RPMI8226 (cell line): ENCODE measurements around the gene ARHGEF40.
A peak's percentile ranks its signal among the peaks of the same experiment; 100 is the strongest.

Experiments used
- DNase-seq: peaks from one replicate; pipeline ENCODE4 v3.0.0-alpha.2; 2015

ARHGEF40 gene

GRCh38 chr14:21070083-21070609 lies at the start of gene ARHGEF40:
ARHGEF40 (plus strand) TSS chr14:21070304; CDS start chr14:21070397, 93 bp downstream.
- DNase-seq = peak; percentile 50

DNA sequence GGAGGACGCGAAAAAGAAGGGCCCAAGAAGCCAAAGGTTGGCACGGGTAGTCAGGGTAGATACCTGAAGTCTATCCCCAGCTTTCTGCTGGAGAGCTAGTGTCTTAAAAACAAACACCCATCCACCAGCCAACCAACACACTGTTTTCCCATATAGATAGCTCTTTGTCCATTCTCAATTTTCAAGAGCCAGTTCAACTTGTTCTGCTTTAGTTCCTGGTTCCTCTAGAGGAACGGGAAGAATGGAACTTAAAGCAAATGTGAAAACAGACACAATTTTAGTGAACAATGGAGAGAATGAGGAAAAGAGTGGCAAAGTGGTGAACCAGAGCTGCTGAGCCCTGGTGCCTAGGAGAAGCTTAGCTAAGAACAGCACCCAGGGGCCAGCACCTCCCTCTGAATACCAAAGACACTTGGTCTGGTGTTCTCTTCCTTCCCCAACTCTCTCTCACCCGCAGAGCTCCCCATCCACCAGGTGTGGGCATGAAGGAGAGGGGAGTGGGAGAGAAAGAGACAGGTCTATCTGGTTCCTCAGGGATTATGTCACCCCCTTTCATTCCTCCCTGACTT lies 49.0 kb upstream of the ARHGEF40 start:
- DNase-seq = no peak

GRCh38 chr14:21022686-21023085 lies 47.4 kb upstream of the ARHGEF40 start:
- DNase-seq = no peak

GRCh38 chr14:21023174-21023573 lies 46.9 kb upstream of the ARHGEF40 start:
- no peak for DNase-seq

DNA sequence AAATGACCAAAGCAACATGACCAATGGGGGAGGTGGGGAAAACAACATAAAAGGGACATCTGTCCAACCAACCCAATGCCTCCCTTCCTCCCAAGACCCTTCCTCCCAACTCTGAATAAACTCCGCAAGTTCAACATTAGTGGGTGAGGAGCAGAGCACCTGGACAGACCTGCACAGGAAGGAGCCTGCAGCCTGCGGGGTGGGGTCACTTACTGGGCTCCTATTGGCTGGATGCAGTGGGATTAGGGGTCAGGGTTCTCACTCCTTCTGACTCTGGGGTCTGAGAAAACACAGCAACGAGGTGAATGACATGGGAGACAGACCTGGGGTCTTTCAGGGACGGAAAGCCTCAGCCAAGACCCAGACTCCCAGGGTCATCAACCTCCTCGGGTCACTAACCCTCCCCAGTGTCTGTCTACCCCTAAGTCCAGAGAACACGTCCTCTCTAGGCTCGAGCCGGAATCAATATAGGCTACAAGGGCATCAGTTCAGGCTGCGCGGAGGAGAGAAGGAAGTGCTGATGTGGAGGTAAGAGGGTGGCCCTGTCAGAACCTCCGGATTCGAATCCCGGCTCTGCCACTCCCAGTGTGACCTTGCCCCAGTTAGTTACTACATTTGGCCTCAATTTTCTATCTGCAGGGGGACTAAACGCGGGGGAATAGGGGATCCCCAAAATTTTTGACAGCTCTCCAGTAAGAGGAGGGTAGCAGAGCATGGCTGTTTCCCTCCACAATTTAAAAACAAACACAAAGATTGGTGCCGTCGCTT lies 46.1 kb upstream of the ARHGEF40 start:
- no peak for DNase-seq

DNA sequence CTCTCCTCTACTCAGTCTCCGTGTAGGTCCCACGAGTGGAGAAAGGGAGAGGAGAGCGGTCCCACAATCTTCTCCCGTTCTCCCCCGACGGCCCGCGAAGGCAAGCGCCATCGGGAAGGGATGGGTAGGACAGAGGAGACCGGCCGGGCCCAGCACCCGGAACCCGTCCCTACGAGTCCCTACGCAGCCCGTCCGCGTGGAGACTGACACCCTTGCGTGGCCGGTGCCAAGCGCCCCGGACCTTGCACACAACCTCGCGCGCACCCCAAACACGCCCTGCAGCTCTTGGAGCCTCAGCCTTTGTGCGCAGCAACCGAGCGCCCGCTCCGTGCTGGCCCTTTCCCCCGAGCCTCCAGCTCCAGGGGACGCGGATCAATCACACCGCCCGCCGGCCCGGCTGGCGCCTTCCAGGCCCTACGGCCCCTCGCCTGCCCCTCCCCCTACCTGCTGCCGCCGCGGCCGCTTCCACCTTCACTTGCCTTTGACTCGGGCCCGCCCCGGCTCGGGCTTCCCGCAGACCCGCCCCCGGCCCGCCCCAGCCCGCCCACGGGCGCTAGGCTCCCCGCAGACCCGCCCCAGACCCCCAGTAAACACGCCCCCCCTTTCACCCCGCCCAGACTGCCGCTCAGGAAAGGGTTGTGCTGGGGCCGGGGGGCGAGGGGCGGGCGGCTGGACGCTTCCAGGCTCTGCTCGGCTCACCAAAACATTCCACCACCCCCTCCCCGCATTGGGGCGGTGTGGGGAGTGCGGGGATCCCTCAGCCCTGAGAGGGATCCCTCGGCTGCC lies 45.3 kb upstream of the ARHGEF40 start, which contains the start of gene NDRG2:
Gene NDRG2 (minus strand): TSS at position 477 of the 786 bp plus-strand sequence. CDS start 1,746 bp downstream, outside the sequence.
- DNase-seq = peak; percentile 50

GRCh38 chr14:21025371-21026273 lies 44.5 kb upstream of the ARHGEF40 start:
- DNase-seq = no peak

GRCh38 chr14:21026274-21026987 lies 43.7 kb upstream of the ARHGEF40 start:
- DNase-seq = no peak

- DNase-seq = no peak
Observed at GRCh38 chr14:21026988-21027315, 43.2 kb upstream of the ARHGEF40 start.

DNA sequence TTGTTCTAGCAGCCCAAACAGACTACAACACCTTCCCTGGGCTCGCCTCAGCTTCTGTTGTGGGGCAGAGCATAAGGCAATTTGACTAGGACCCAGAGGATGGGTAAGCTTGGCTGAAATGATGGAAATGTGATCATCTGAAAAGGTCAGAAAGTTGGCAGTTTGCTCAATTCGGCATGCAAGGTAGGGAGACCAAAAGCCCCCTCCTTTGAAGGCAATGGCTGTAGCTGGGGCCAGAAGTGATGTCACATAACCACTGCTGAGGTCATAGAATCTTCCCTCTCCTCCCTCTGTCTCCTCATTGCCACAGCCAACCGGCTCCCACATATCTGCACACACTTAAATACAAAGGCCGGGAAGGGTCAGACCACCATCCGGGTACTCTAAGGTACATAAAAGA lies 40.2 kb upstream of the ARHGEF40 start, which contains the start of gene TPPP2:
Gene TPPP2 (plus strand): TSS at position 301 of the 400 bp plus-strand sequence. CDS start 365 bp downstream, outside the sequence.
- DNase-seq = no peak

GRCh38 chr14:21030531-21030930 lies 39.6 kb upstream of the ARHGEF40 start:
- no peak for DNase-seq

GRCh38 chr14:21032326-21033132 lies 37.6 kb upstream of the ARHGEF40 start:
- DNase-seq = no peak

- no peak for DNase-seq
Observed at GRCh38 chr14:21033133-21033698, 36.9 kb upstream of the ARHGEF40 start.

- no peak for DNase-seq
Observed at GRCh38 chr14:21034707-21035106, 35.4 kb upstream of the ARHGEF40 start, which contains the start of gene RNASE13. RNASE13 (minus strand) TSS chr14:21034807; CDS start chr14:21034288, 519 bp downstream.

DNA sequence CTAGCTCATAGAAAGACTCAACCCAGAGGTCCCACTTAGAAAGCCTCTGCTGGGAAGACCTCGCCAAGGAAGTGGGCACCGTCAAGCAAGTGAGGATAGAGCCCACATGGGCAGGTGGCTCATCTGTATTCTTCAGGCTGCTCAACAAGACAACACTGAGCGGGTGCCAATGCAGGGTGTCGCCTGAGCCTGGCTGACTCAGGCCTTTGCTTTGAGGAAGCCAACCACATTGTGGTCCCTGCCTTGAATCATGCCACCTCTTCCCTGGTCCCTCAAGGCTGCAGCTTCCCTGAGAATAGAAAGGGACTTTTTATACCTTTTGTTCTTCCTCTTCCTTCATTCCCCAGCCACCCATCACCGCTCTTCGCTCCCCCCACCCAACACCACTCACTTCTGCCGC lies 33.4 kb upstream of the ARHGEF40 start:
- DNase-seq = no peak

- DNase-seq = no peak
Observed at GRCh38 chr14:21037156-21037555, 32.9 kb upstream of the ARHGEF40 start.

- no peak for DNase-seq
Observed at GRCh38 chr14:21038441-21039422, 31.4 kb upstream of the ARHGEF40 start.

- DNase-seq = peak; percentile 43
Observed at GRCh38 chr14:21039585-21040369, 30.3 kb upstream of the ARHGEF40 start.
